Left lung (tissue), 14 donors: ENCODE results near the gene NRAS. TPM values are rescaled to one million over a fixed set of nuclear protein-coding genes. Genes with fewer than 3 reads are reported as not detected.

Experiments used
- ATAC-seq: fragments of 200-7000 bp; cut with Tn5 transposase; one replicate; pipeline ENCODE4 v1.9.1; 2020; ENCODE audit warnings: moderate library complexity
- DNase-seq, 4 donors: peaks; one replicate each; pipeline ENCODE4 v3.0.0-alpha.2; 2013 to 2020
- H3K27ac ChIP-seq, 2 donors: fragments of 200-600 bp; sonication (generic) in 1 of 2; one replicate each; pipeline versions ENCODE4 v1.5.0 to v1.8.0; 2020 to 2021
- H3K27me3 ChIP-seq, 2 donors: fragments of 200-600 bp; sonication (generic) in 1 of 2; one replicate each; pipeline versions ENCODE4 v1.5.0 to v1.8.0; 2020 to 2021
- H3K36me3 ChIP-seq, 2 donors: fragments of 200-600 bp; sonication (generic) in 1 of 2; one replicate each; pipeline versions ENCODE4 v1.5.0 to v1.8.0; 2020 to 2021
- H3K4me1 ChIP-seq, 2 donors: fragments of 200-600 bp; one replicate each; pipeline ENCODE4 v1.8.0; 2021
- H3K4me3 ChIP-seq, 2 donors: fragments of 200-600 bp; sonication (generic) in 1 of 2; one replicate each; pipeline versions ENCODE4 v1.5.0 to v1.8.0; 2020 to 2021; ENCODE audit warnings: mild to moderate bottlenecking in 1 of 2
- H3K9me3 ChIP-seq, 2 donors: fragments of 200-600 bp; sonication (generic) in 1 of 2; one replicate each; pipeline versions ENCODE4 v1.5.0 to v1.8.0; 2020 to 2021
- CTCF ChIP-seq, 2 donors: fragments of 200-600 bp; sonication (generic) in 1 of 2; IDR thresholded peaks; one replicate each; pipeline versions ENCODE4 v1.5.0 to v1.8.0; 2021; ENCODE audit warnings: antibody characterized with exemption in 2 of 2
- intact Hi-C, 2 donors: fragments of 100-400 bp; cut with DNase I; formaldehyde crosslinking; loops; one replicate each; pipeline versions ENCODE4 v1.11.2 to v1.14.2; 2022
- long read RNA-seq, 12 donors: library from polyadenylated mRNA in 2 of 12; unstranded in 2 of 12; transcript quantifications; one replicate each; pipeline ENCODE4 v2.0.0 and lab custom pipeline, GENCODE V29; 2019 to 2026
- polyA plus RNA-seq, 6 donors: library from polyadenylated mRNA; unstranded; fragments of 120-200 nt; gene quantifications; one replicate each; pipeline ENCODE4 v1.2.1, GENCODE V29; 2013; ENCODE audit not compliant: insufficient read length in 6 of 6
- total RNA-seq, 2 donors: library from RNA; stranded (reverse); fragmentation: NEBNext Ultra II Directional; extraction: Animal tissue kit (Norgen Biotek cat#: 25700); gene quantifications; one replicate each; pipeline ENCODE4 v1.2.1, GENCODE V29; 2021
- donor health status: DM: no; HTN: yes; CAD: no.
- donor health status: DM: no; HTN: no; CAD: no.

NRAS gene
- 10 to 100 TPM; 31.3 to 39.6 TPM for total RNA-seq
- polyA plus RNA-seq: 10 to 100 TPM; 53.9 to 62.4 (median 58.4) TPM
- long read RNA-seq, donor 1, full-length matches to known transcripts: 68 of 78 reads
- long read RNA-seq, donor 1, partial matches to known transcripts: 10 of 78 reads
- long read RNA-seq, donor 1, other reads (novel, unspliced or antisense): 0 of 78 reads
- long read RNA-seq, donor 2, full-length matches to known transcripts: 53 of 74 reads
- long read RNA-seq, donor 2, partial matches to known transcripts: 21 of 74 reads
- long read RNA-seq, donor 2, other reads (novel, unspliced or antisense): 0 of 74 reads
- long read RNA-seq, donor 3, full-length matches to known transcripts: 35 of 35 reads
- long read RNA-seq, donor 3, partial matches to known transcripts: 0 of 35 reads
- long read RNA-seq, donor 3, other reads (novel, unspliced or antisense): 0 of 35 reads
- long read RNA-seq, donor 4, full-length matches to known transcripts: 2 of 5 reads
- long read RNA-seq, donor 4, partial matches to known transcripts: 1 of 5 reads
- long read RNA-seq, donor 4, other reads (novel, unspliced or antisense): 2 of 5 reads
- long read RNA-seq, donor 5, full-length matches to known transcripts: 41 of 60 reads
- long read RNA-seq, donor 5, partial matches to known transcripts: 19 of 60 reads
- long read RNA-seq, donor 5, other reads (novel, unspliced or antisense): 0 of 60 reads
- long read RNA-seq, donor 6, full-length matches to known transcripts: 37 of 37 reads
- long read RNA-seq, donor 6, partial matches to known transcripts: 0 of 37 reads
- long read RNA-seq, donor 6, other reads (novel, unspliced or antisense): 0 of 37 reads
- long read RNA-seq, donor 7, full-length matches to known transcripts: 24 of 24 reads
- long read RNA-seq, donor 7, partial matches to known transcripts: 0 of 24 reads
- long read RNA-seq, donor 7, other reads (novel, unspliced or antisense): 0 of 24 reads
- long read RNA-seq, donor 8, full-length matches to known transcripts: 42 of 42 reads
- long read RNA-seq, donor 8, partial matches to known transcripts: 0 of 42 reads
- long read RNA-seq, donor 8, other reads (novel, unspliced or antisense): 0 of 42 reads
- long read RNA-seq, donor 9: 0 reads
- long read RNA-seq, donor 10, full-length matches to known transcripts: 9 of 9 reads
- long read RNA-seq, donor 10, partial matches to known transcripts: 0 of 9 reads
- long read RNA-seq, donor 10, other reads (novel, unspliced or antisense): 0 of 9 reads
- long read RNA-seq, donor 11, full-length matches to known transcripts: 53 of 58 reads
- long read RNA-seq, donor 11, partial matches to known transcripts: 5 of 58 reads
- long read RNA-seq, donor 11, other reads (novel, unspliced or antisense): 0 of 58 reads
- long read RNA-seq, donor 12, full-length matches to known transcripts: 39 of 39 reads
- long read RNA-seq, donor 12, partial matches to known transcripts: 0 of 39 reads
- long read RNA-seq, donor 12, other reads (novel, unspliced or antisense): 0 of 39 reads

DNA sequence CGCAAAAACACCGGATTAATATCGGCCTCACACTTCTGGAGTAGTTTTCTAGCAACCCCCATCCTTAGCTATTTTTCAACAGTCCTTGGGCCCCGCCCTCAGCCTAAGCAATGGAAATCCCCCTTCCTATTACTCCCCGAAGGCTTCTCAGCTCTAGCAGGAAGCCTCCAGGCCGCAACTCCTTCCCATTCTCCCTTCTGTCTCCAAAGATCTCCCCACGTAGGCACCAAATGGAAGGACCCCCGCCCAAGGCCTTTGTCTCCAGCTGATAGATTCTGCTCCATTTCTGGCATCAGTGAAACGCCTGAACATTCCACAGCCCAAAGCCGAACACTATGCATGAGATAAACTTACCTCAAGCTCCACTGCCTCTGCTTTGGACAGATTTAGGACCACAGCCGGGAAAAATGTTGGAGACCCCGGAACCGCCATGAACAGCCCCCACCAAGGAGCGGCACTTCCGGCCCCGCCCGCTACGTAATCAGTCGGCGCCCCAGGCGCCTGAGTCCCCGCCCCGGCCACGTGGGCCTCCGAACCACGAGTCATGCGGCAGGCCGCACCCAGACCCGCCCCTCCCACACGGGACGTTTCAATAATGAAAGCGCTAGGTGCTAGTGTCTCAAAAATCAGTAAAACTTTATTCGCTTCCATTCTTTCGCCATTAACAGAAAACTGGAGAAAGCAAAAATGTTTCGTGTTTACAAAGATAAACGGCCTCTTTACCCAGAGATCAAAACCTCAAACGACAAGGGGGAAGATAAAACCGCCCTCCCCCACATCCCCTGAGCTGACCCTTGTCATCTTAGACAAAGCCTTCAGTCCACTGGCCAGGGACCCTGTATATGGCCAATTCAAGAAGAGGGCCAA is at the start of gene NRAS:
TSS of gene NRAS (minus strand) at position 468 of the 867 bp plus-strand sequence. CDS start 611 bp downstream, outside the sequence.
- Histone ChIP-seq H3K27me3 (no peaks in the 10 kb centered on the region), H3K36me3 (peaks cover 0 to 67% of the 10 kb centered on the region in 2 donors), H3K4me3 (peak within 1 kb of the TSS; percentile 66 to 77), H3K9me3 (no peaks in the 10 kb centered on the region), H3K4me1 (peaks cover 14 to 23% of the 10 kb centered on the region in 2 donors), H3K27ac (peak within 1 kb of the TSS; percentile 86 to 94)
- TF ChIP-seq CTCF (IDR thresholded peaks at IDR 0.05): no peak
- intact Hi-C loops: no loop called here
- peak; percentile 99 for ATAC-seq
- DNase-seq: peak; percentile 89 to 97 (median 95)

- ATAC-seq: no peak
- no peak for TF ChIP-seq CTCF (IDR thresholded peaks at IDR 0.05)
- Histone ChIP-seq H3K27ac (no peak overlapping the region), H3K4me1 (no peaks in the 10 kb centered on the region), H3K36me3 (peaks cover 0 to 8% of the 10 kb centered on the region in 2 donors), H3K27me3 (no peaks in the 10 kb centered on the region), H3K4me3 (no peak overlapping the region), H3K9me3 (peaks cover 0 to 3% of the 10 kb centered on the region in 2 donors)
- no peak for DNase-seq
- intact Hi-C loops: no loop called here
Observed at GRCh38 chr1:114764689-114765088, 48.1 kb upstream of the NRAS start.

DNA sequence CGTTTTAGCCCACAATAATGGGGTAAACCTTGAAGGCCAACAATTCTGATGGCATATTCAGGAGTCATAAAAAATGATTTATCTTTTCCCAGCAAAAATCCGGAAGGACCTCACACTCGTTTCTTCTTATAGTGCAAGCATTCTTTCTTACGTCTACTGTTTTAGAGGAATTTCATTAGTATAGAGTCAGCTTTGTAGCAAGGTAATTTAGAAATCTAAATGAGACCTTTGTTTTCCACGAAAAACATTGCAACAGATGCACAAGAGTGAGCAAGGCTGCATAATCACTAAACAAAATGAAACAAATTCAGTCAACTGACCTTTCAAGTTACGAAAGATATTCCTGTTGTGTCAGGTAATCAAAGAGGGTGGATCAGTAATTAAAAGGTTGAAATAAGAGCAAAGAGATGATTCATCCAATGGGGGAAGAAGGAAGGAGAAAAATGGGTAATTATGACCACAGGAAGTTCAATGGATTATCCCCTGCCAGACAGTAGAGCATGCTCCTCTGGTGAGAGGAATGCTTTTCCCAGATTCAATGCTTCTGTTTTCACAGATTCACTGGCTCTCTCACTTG is 41.8 kb upstream of the NRAS start:
- no peak for DNase-seq
- TF ChIP-seq CTCF (IDR thresholded peaks at IDR 0.05): no peak
- Histone ChIP-seq H3K27ac (peak overlapping the region; percentile 99 to 100), H3K4me1 (peaks cover 27 to 42% of the 10 kb centered on the region in 2 donors), H3K36me3 (no peaks in the 10 kb centered on the region), H3K4me3 (peak overlapping the region; percentile 77 to 88), H3K9me3 (peaks cover 0 to 3% of the 10 kb centered on the region in 2 donors), H3K27me3 (no peaks in the 10 kb centered on the region)
- intact Hi-C loops: no loop called here
- no peak for ATAC-seq
